ENCODE results near the gene PSMG4. TPM values are rescaled to one million over a fixed set of nuclear protein-coding genes. Genes with fewer than 3 reads are reported as not detected.
"Not testable (repeated sequence)": the region's sequence is repeated elsewhere in the genome, so short reads cannot be mapped to it uniquely, and the experiment has no call there.

The PSMG4 gene
- total RNA-seq, 1 donor from 2014 or later = 27.8 TPM

- H3K9me3 Mint-ChIP-seq = no peaks in the 10 kb centered on the region
- H3K27ac Mint-ChIP-seq = no peak overlapping the region
- no peak overlapping the region for H3K4me3 Mint-ChIP-seq
- peaks cover 4% of the 10 kb centered on the region for H3K36me3 Mint-ChIP-seq
- H3K4me1 Mint-ChIP-seq = peaks cover 16% of the 10 kb centered on the region
- DNase-seq (ENCODE audit: low spot score in 2 of 2, unreplicated experiment in 2 of 2) = no peak
- no peaks in the 10 kb centered on the region for H3K27me3 Mint-ChIP-seq (ENCODE audit: low read depth)
- TF ChIP-seq CTCF (IDR thresholded peaks at IDR 0.05; ENCODE audit: unreplicated experiment) = no peak
These were observed 14.5 kb upstream of the PSMG4 start for GRCh38 chr6:3244003-3244831.

GRCh38 chr6:3244832-3245161, 13.9 kb upstream of the PSMG4 start:
- peaks cover 21% of the 10 kb centered on the region for H3K4me1 Mint-ChIP-seq

GRCh38 chr6:3245216-3245615, 13.5 kb upstream of the PSMG4 start:
- no peak for TF ChIP-seq CTCF (IDR thresholded peaks at IDR 0.05; ENCODE audit: unreplicated experiment)
- Mint-ChIP-seq H3K9me3 (no peaks in the 10 kb centered on the region), H3K4me1 (peaks cover 23% of the 10 kb centered on the region), H3K27ac (no peak overlapping the region), H3K4me3 (no peak overlapping the region), H3K27me3 (ENCODE audit: low read depth) (no peaks in the 10 kb centered on the region), H3K36me3 (peaks cover 4% of the 10 kb centered on the region)
- no peak for DNase-seq (ENCODE audit: low spot score in 2 of 2, unreplicated experiment in 2 of 2)

More at GRCh38 chr6:3244832-3245161, 13.9 kb upstream of the PSMG4 start:
- not testable (repeated sequence) for H3K4me3 Mint-ChIP-seq; H3K27ac Mint-ChIP-seq; H3K36me3 Mint-ChIP-seq; DNase-seq (ENCODE audit: low spot score in 2 of 2, unreplicated experiment in 2 of 2); H3K27me3 Mint-ChIP-seq (ENCODE audit: low read depth); H3K9me3 Mint-ChIP-seq

GRCh38 chr6:3247255-3248146, 11.2 kb upstream of the PSMG4 start:
- H3K36me3 Mint-ChIP-seq = peaks cover 4% of the 10 kb centered on the region
- TF ChIP-seq CTCF (IDR thresholded peaks at IDR 0.05; ENCODE audit: unreplicated experiment) = no peak
- H3K27ac Mint-ChIP-seq = peak overlapping the region; percentile 98
- peaks cover 3% of the 10 kb centered on the region for H3K27me3 Mint-ChIP-seq (ENCODE audit: low read depth)
- peak overlapping the region; percentile 58 for H3K4me3 Mint-ChIP-seq
- H3K9me3 Mint-ChIP-seq = no peaks in the 10 kb centered on the region
- peaks cover 39% of the 10 kb centered on the region for H3K4me1 Mint-ChIP-seq
- peak in 1 of 2 experiments; percentile 68 for DNase-seq (ENCODE audit: low spot score in 2 of 2, unreplicated experiment in 2 of 2)

GRCh38 chr6:3249821-3250220, 8.9 kb upstream of the PSMG4 start:
- H3K27me3 Mint-ChIP-seq (ENCODE audit: low read depth) = peaks cover 3% of the 10 kb centered on the region
- no peak for TF ChIP-seq CTCF (IDR thresholded peaks at IDR 0.05; ENCODE audit: unreplicated experiment)
- DNase-seq (ENCODE audit: low spot score in 2 of 2, unreplicated experiment in 2 of 2) = no peak
- H3K27ac Mint-ChIP-seq = no peak overlapping the region
- H3K4me1 Mint-ChIP-seq = peaks cover 40% of the 10 kb centered on the region
- H3K9me3 Mint-ChIP-seq = no peaks in the 10 kb centered on the region
- H3K36me3 Mint-ChIP-seq = no peaks in the 10 kb centered on the region
- no peak overlapping the region for H3K4me3 Mint-ChIP-seq

GRCh38 chr6:3250231-3250675, 8.5 kb upstream of the PSMG4 start:
- Mint-ChIP-seq H3K36me3 (no peaks in the 10 kb centered on the region), H3K27me3 (ENCODE audit: low read depth) (peaks cover 4% of the 10 kb centered on the region), H3K4me3 (no peak overlapping the region), H3K9me3 (no peaks in the 10 kb centered on the region), H3K27ac (no peak overlapping the region), H3K4me1 (peaks cover 40% of the 10 kb centered on the region)
- no peak for TF ChIP-seq CTCF (IDR thresholded peaks at IDR 0.05; ENCODE audit: unreplicated experiment)
- no peak for DNase-seq (ENCODE audit: low spot score in 2 of 2, unreplicated experiment in 2 of 2)

Data from mesothelial cell of epicardium (in vitro differentiated cells).